SK-N-SH (cell line): ENCODE results near the gene OBI1. TPM values are rescaled to one million over a fixed set of nuclear protein-coding genes. Genes with fewer than 3 reads are reported as not detected.

Experiments
- CTCF ChIA-PET: fragments of 300-600, 350-600 bp; formaldehyde crosslinking; extraction: SDS; loops from one replicate; lab custom pipeline; 2021; lab: Yijun Ruan, JAX
- POLR2A ChIA-PET: fragments of 350-600 bp; sonication (Branson Sonifier 250); formaldehyde crosslinking; extraction: SDS; loops from one replicate; lab custom pipeline; 2020; ENCODE audit warnings: antibody characterized with exemption, inconsistent platforms; lab: Yijun Ruan, JAX
- DNase-seq: peaks from one replicate; pipeline ENCODE4 v3.0.0; 2012
- H2AFZ ChIP-seq: fragments of 200-600 bp; sonication (generic); 2 replicates; pipeline ENCODE4 v1.8.1; 2016; ENCODE audit warnings: antibody characterized with exemption, mild to moderate bottlenecking, low read depth
- H3F3A ChIP-seq: fragments of 200-600 bp; sonication (generic); replicated peaks from 2 replicates; pipeline ENCODE3; 2016; ENCODE audit warnings: antibody characterized with exemption, mild to moderate bottlenecking; ENCODE audit not compliant: insufficient read depth
- H3K27ac ChIP-seq, 2 experiments: fragments of 200-500 bp in 1 of 2; fragments of 200-600 bp in 1 of 2; sonication (Bioruptor generic) in 1 of 2; sonication (generic), shearing (Covaris generic) in 1 of 2; 2 replicates each; pipeline versions ENCODE4 v1.5.1 to v1.6.1; 2014 to 2016; ENCODE audit warnings: low read depth in 2 of 2, inconsistent platforms in 1 of 2, low read length in 1 of 2, mild to moderate bottlenecking in 1 of 2, mixed read lengths in 1 of 2
- H3K27me3 ChIP-seq: fragments of 200-600 bp; sonication (generic), shearing (Covaris generic); 2 replicates; pipeline ENCODE4 v1.6.1; 2016; ENCODE audit warnings: mixed run types; ENCODE audit not compliant: insufficient read depth
- H3K36me3 ChIP-seq, 2 experiments: fragments of 200-500 bp in 1 of 2; fragments of 200-600 bp in 1 of 2; sonication (Bioruptor generic) in 1 of 2; sonication (generic) in 1 of 2; replicated peaks in 1 of 2; 2 replicates each; pipeline versions ENCODE3 to v1.5.1; 2014 to 2016; ENCODE audit warnings: low read length in 1 of 2, mild to moderate bottlenecking in 1 of 2; ENCODE audit not compliant: insufficient read depth in 2 of 2, control insufficient read depth in 1 of 2
- H3K4me1 ChIP-seq, 2 experiments: fragments of 200-500 bp in 1 of 2; fragments of 200-600 bp in 1 of 2; sonication (Bioruptor generic) in 1 of 2; sonication (generic), shearing (Covaris generic) in 1 of 2; 2 replicates each; pipeline versions ENCODE4 v1.5.1 to v1.6.1; 2014 to 2016; ENCODE audit warnings: low read depth in 1 of 2, low read length in 1 of 2, mixed run types in 1 of 2; ENCODE audit not compliant: insufficient read depth in 2 of 2, control insufficient read depth in 1 of 2
- H3K4me2 ChIP-seq: fragments of 200-600 bp; sonication (generic), shearing (Covaris generic); 2 replicates; pipeline ENCODE4 v1.6.1; 2017; ENCODE audit warnings: mixed run types
- H3K4me3 ChIP-seq, 2 experiments: fragments of 200-500 bp in 1 of 2; fragments of 200-600 bp in 1 of 2; sonication (Bioruptor generic) in 1 of 2; sonication (generic), shearing (Covaris generic) in 1 of 2; 2 replicates each; pipeline versions ENCODE4 v1.5.1 to v1.8.1; 2014 to 2016; ENCODE audit warnings: low read depth in 2 of 2, inconsistent platforms in 1 of 2, low read length in 1 of 2, mild to moderate bottlenecking in 1 of 2, mixed read lengths in 1 of 2, moderate library complexity in 1 of 2
- H3K79me2 ChIP-seq: fragments of 200-600 bp; sonication (generic); 2 replicates; pipeline ENCODE4 v1.8.1; 2017; ENCODE audit warnings: mild to moderate bottlenecking; ENCODE audit not compliant: insufficient read depth
- H3K9ac ChIP-seq: fragments of 200-600 bp; sonication (generic); 2 replicates; pipeline ENCODE4 v1.6.1; 2017; ENCODE audit warnings: mixed run types
- H3K9me2 ChIP-seq: fragments of 200-600 bp; sonication (generic); 2 replicates; pipeline ENCODE4 v1.6.1; 2017; ENCODE audit warnings: mixed run types
- H3K9me3 ChIP-seq: fragments of 200-600 bp; sonication (generic); 2 replicates; pipeline ENCODE4 v1.6.1; 2017; ENCODE audit warnings: mixed run types, mild to moderate bottlenecking, moderate library complexity
- H4K20me1 ChIP-seq: fragments of 200-600 bp; sonication (generic); 2 replicates; pipeline ENCODE4 v1.6.1; 2017; ENCODE audit warnings: mild to moderate bottlenecking, mixed run types; ENCODE audit not compliant: insufficient read depth
- CTCF ChIP-seq: fragments of 200-600 bp; sonication (generic); IDR thresholded peaks from 2 replicates; pipeline ENCODE4 v1.6.1; 2017; ENCODE audit warnings: antibody characterized with exemption, mild to moderate bottlenecking, moderate library complexity
- FOSL2 ChIP-seq: IDR thresholded peaks from 2 replicates; pipeline ENCODE4 v1.4.0; 2012; ENCODE audit warnings: low read depth, mild to moderate bottlenecking, moderate library complexity, borderline replicate concordance
- FOXJ3 ChIP-seq: sonication (generic); formaldehyde crosslinking; IDR thresholded peaks from 2 replicates; pipeline ENCODE4 v1.5.1; 2020; ENCODE audit warnings: mild to moderate bottlenecking, missing genetic modification reagents
- FOXM1 ChIP-seq: IDR thresholded peaks from 2 replicates; pipeline ENCODE4 v1.4.0; 2012; ENCODE audit warnings: low read depth, mild to moderate bottlenecking
- GABPA ChIP-seq: IDR thresholded peaks from 2 replicates; pipeline ENCODE4 v1.4.0; 2012; ENCODE audit warnings: low read depth, mild to moderate bottlenecking
- GATA2 ChIP-seq: sonication (generic); formaldehyde crosslinking; IDR thresholded peaks from 2 replicates; pipeline ENCODE4 v1.5.0; 2020; ENCODE audit warnings: mild to moderate bottlenecking, missing genetic modification reagents
- IRF3 ChIP-seq: fragments of 150-350 bp; IDR thresholded peaks from 2 replicates; pipeline ENCODE4 v1.6.1; 2016; ENCODE audit warnings: mild to moderate bottlenecking, low read depth, low read length
- JUND ChIP-seq: IDR thresholded peaks from 2 replicates; pipeline ENCODE4 v1.4.0; 2012
- MEF2A ChIP-seq: IDR thresholded peaks from 2 replicates; pipeline ENCODE4 v1.4.0; 2012; ENCODE audit warnings: low read depth, borderline replicate concordance
- NFIC ChIP-seq: IDR thresholded peaks from 2 replicates; pipeline ENCODE4 v1.4.0; 2012; ENCODE audit warnings: borderline replicate concordance
- NRF1 ChIP-seq: IDR thresholded peaks from 2 replicates; pipeline ENCODE4 v1.6.1; 2012; ENCODE audit warnings: low read depth, mild to moderate bottlenecking, low read length
- PBX3 ChIP-seq: IDR thresholded peaks from 2 replicates; pipeline ENCODE4; 2012
- RCOR1 ChIP-seq: fragments of 150-350 bp; IDR thresholded peaks from 2 replicates; pipeline ENCODE4 v1.6.1; 2017; ENCODE audit warnings: antibody characterized with exemption, low read length
- REST ChIP-seq: IDR thresholded peaks from 2 replicates; pipeline ENCODE4 v1.6.1; 2012; ENCODE audit warnings: mild to moderate bottlenecking, low read depth, low read length, moderate library complexity
- RFX5 ChIP-seq: IDR thresholded peaks from 2 replicates; pipeline ENCODE4 v1.6.1; 2012; ENCODE audit warnings: mild to moderate bottlenecking, improper control_type of control experiment, low read length
- SMC3 ChIP-seq: IDR thresholded peaks from 2 replicates; pipeline ENCODE4 v1.6.1; 2012; ENCODE audit warnings: low read depth, low read length, improper control_type of control experiment
- TCF12 ChIP-seq: IDR thresholded peaks from 2 replicates; pipeline ENCODE4 v1.4.0; 2012
- USF1 ChIP-seq: IDR thresholded peaks from 2 replicates; pipeline ENCODE4 v1.4.0; 2012; ENCODE audit warnings: low read depth, borderline replicate concordance
- USF2 ChIP-seq: fragments of 150-350 bp; IDR thresholded peaks from 2 replicates; pipeline ENCODE4 v1.6.1; 2017; ENCODE audit warnings: antibody characterized with exemption, low read length, low read depth, borderline replicate concordance
- YY1 ChIP-seq: IDR thresholded peaks from 2 replicates; pipeline ENCODE4 v1.4.0; 2012; ENCODE audit warnings: low read depth, mild to moderate bottlenecking
- WGBS: methylation state at CpG from one replicate; pipeline ENCODE4 v1.1.6; 2017; ENCODE audit warnings: low lambda C conversion rate; 5-methylcytosine and 5-hydroxymethylcytosine counted together
- polyA plus RNA-seq, 3 experiments: library from polyadenylated mRNA; depleted of rRNA; stranded (reverse); fragments of >200 nt; gene quantifications; 2 replicates each; pipeline ENCODE4 v1.2.3, GENCODE V29; 2012

The OBI1 gene
- polyA plus RNA-seq, 1 of the 3 experiments (the other 2 are of a cell fraction) = 1.8 TPM

- no peaks in the 10 kb centered on the region for H3K79me2 ChIP-seq
- no peaks in the 10 kb centered on the region for H3K9me2 ChIP-seq
- H4K20me1 ChIP-seq = no peaks in the 10 kb centered on the region
- no peak overlapping the region for H2AFZ ChIP-seq
- no peaks in the 10 kb centered on the region for H3F3A ChIP-seq
- no peak overlapping the region for H3K4me2 ChIP-seq
- H3K4me1 ChIP-seq = no peaks in the 10 kb centered on the region
- H3K36me3 ChIP-seq = no peaks in the 10 kb centered on the region
- TF ChIP-seq USF1 = no peak
- TF ChIP-seq REST = peak; percentile 96
- ChIA-PET POLR2A (no interaction called here), CTCF (interaction anchor here (1.0 to 1.9 kb wide), 2 partner anchors 348 to 390 kb away, joined by 3 to 5 read pairs; no protein-coding TSS in a partner anchor)
- WGBS = 35% methylated on average over 7 of the region's 7 CpGs
- H3K27me3 ChIP-seq = peaks cover 30% of the 10 kb centered on the region
- H3K4me3 ChIP-seq = no peak overlapping the region
- no peak for DNase-seq
- H3K9me3 ChIP-seq = no peaks in the 10 kb centered on the region
- no peak overlapping the region for H3K9ac ChIP-seq
- no peak overlapping the region for H3K27ac ChIP-seq
These were observed 69.7 kb downstream of the OBI1 start for GRCh38 chr13:78589206-78589605.

- POLR2A ChIA-PET = no interaction called here
- no peak overlapping the region for H3K27ac ChIP-seq
- 43% methylated on average over 17 of the region's 18 CpGs for WGBS
- no peak for TF ChIP-seq RCOR1
- no peak for TF ChIP-seq PBX3
- TF ChIP-seq FOXJ3 = no peak
- no peak for TF ChIP-seq IRF3
- TF ChIP-seq CTCF = no peak
- TF ChIP-seq USF2 = no peak
- TF ChIP-seq GABPA = no peak
- TF ChIP-seq TCF12 = no peak
- TF ChIP-seq FOSL2 = no peak
- no peak for TF ChIP-seq SMC3
- TF ChIP-seq FOXM1 = no peak
- TF ChIP-seq GATA2 = no peak
- no peak for TF ChIP-seq YY1
- no peak for TF ChIP-seq NRF1
- TF ChIP-seq JUND = no peak
- no peak for TF ChIP-seq RFX5
- no peak for TF ChIP-seq MEF2A
- no peak for TF ChIP-seq NFIC
These were observed 71.6 kb downstream of the OBI1 start for GRCh38 chr13:78587395-78587794.

More at GRCh38 chr13:78587395-78587794, 71.6 kb downstream of the OBI1 start:
- CTCF ChIA-PET = interaction anchor here (0.9 to 1.6 kb wide), 4 partner anchors 16 to 456 kb away, joined by 3 to 6 read pairs (median 4); partner anchors contain the start of gene POU4F1
- Histone ChIP-seq H3K4me3 (no peak overlapping the region), H3K9me3 (no peaks in the 10 kb centered on the region), H3K9ac (no peak overlapping the region), H3K4me1 (no peaks in the 10 kb centered on the region), H2AFZ (no peak overlapping the region), H3K4me2 (no peak overlapping the region), H3K79me2 (no peaks in the 10 kb centered on the region), H3K36me3 (no peaks in the 10 kb centered on the region), H3K27me3 (peaks cover 13% of the 10 kb centered on the region; the same call in 1 of the 2 replicates), H4K20me1 (no peaks in the 10 kb centered on the region), H3F3A (no peaks in the 10 kb centered on the region), H3K9me2 (no peaks in the 10 kb centered on the region)
- no peak for DNase-seq
